GM21526 (cell line): Measurements from ENCODE around the gene SLC2A11.
"Not testable (repeated sequence)": the region's sequence is repeated elsewhere in the genome, so short reads cannot be mapped to it uniquely, and the experiment has no call there.

ENCODE experiments used
- ATAC-seq: cut with Tn5 transposase; IDR thresholded peaks from one replicate; pipeline ENCODE4 v1.9.1; 2021; ENCODE audit warnings: moderate library complexity; ENCODE audit not compliant: unreplicated experiment, low FRiP score

The SLC2A11 gene

DNA sequence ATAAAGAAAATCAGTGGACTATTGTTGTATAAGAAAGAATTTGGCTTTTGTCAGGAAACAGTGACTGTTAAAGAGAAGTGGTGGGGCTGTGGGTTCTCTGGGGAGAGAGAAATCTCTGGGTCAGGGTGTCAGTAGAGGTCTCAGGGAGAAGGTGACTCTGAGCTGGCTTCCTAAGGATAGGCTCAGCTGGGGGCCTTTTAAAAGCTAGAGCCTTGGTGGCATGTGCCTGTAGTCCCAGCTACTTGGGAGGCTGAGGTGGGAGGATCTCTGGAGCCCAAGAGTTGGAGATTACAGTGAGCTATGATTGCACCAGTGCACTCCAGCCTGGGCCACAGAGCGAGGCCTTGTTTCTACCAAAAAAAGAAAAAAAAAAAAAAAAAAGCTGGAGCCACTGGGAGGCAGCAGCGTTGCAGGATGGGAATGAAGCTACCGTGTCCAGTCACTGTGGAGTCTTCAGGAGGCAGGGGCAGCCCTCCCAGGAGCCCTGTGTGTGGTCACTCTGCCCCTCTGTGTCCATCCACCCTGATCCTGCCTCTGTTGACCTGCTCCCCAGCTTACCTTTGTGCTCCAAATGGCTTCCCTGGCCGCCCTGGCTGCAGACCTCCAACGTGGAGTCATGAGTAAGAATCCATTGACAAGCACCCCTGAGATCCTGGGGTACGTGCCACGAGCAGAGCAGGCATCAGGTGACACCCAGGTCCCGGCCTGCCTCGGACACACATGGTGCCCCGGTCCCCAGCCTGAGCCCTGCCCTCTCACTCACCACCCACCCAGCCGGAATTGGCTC lies 31.1 kb downstream of the SLC2A11 start:
- no peak for ATAC-seq

DNA sequence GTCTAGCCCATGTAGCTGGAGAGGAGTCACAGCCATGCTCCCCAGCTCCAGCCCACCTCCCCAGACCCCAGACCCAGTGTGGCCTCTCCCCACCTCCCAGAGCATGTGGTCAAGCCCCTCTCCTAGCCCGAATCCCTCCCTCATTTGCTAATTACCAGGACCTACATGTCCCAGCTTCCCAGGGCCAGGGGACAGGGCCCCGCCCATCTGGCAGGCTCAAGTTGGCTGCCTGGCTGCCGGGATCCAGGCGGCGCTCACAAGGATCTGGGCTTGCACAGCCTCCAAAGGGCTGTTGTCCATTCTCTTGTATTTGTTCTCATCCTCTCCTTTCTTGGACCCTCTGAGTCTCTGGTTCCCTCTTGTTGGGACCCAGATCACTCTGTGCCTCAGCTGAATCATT lies 31.9 kb downstream of the SLC2A11 start:
- ATAC-seq, result no peak

DNA sequence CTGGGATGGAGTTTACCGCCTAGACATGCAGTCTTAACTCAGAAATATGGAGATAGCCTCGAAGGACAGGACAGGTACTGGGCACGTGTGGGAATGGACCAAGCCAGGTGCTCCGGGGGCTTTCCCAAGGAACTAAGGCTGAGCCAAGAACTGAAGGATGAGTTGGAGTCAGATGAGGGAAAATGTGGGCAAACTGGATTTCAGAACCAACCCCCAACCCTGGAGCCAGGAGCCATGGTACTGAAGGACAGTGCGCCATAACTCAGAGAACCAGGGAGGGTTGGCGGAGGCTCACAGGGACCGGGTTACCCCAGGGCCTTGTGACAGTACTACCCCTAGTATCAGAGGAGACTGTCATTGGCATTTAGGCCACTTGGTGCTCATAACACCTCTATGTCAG lies 34.1 kb downstream of the SLC2A11 start:
- ATAC-seq, result no peak

DNA sequence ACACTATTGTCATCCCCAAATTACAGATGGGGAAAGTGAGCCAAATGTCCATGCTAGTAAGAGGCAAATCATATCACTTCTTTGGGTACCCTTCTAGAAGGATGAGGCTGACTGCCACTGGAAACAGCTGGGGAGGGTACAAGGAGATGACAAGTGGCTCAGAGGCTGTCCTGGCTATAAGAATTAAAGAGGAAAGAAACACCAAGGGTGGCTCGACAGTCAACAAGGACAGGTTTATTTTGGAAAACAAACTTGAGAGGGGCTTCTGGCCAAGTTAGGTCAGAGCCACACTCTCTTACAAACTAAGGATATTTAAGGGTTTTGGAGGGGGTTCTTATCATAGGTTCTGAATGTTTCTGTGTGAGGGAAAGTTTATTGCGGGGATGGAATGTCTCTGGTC lies 34.5 kb downstream of the SLC2A11 start:
- ATAC-seq, result no peak

DNA sequence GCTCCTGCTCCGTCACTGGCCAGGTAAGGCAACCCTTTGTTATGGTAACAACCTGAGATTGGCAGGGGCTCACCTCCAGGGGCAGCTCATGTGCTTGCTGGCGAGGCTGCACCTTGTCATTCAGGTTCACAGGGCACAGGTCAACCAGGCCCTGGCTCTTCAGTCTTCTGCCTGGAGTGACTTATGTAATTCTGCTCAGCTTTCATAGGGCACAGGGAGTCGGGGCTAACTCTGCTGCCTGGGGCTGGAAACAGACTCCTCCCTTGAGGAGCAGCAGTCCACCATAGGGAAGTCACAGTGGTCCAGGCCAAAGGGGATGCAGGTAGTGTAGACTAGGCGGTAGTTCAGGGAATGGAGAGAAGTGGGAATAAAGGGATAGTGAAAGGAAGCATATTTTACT lies 35.0 kb downstream of the SLC2A11 start:
- no peak for ATAC-seq

- ATAC-seq, result no peak
These were observed 35.7 kb downstream of the SLC2A11 start for GRCh38 chr22:23893121-23893944.

DNA sequence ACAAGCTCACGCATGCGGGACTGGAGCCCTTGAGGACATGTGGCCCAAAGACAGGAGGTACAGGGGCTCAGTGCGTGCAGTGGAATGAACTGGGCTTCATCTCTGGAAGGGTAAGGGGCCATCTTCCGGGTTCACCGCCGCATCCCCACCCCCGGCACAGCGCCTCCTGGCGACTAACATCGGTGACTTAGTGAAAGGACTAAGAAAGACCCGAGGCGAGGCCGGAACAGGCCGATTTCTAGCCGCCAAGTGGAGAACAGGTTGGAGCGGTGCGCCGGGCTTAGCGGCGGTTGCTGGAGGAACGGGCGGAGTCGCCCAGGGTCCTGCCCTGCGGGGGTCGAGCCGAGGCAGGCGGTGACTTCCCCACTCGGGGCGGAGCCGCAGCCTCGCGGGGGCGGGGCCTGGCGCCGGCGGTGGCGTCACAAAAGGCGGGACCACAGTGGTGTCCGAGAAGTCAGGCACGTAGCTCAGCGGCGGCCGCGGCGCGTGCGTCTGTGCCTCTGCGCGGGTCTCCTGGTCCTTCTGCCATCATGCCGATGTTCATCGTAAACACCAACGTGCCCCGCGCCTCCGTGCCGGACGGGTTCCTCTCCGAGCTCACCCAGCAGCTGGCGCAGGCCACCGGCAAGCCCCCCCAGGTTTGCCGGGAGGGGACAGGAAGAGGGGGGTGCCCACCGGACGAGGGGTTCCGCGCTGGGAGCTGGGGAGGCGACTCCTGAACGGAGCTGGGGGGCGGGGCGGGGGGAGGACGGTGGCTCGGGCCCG lies 36.5 kb downstream of the SLC2A11 start, which contains the start of gene MIF:
Gene MIF, plus strand, starts transcription at position 439 of the 765 bp plus-strand sequence. Its CDS starts 92 bp downstream, at position 531.
- ATAC-seq, result peak; percentile 65

- ATAC-seq, result peak; percentile 17
These were observed 37.3 kb downstream of the SLC2A11 start for GRCh38 chr22:23894710-23895598.

- no peak for ATAC-seq
These were observed 38.0 kb downstream of the SLC2A11 start for GRCh38 chr22:23895599-23896144.

- no peak for ATAC-seq
These were observed 38.5 kb downstream of the SLC2A11 start for GRCh38 chr22:23896166-23896522.

GRCh38 chr22:23896523-23897186 lies 39.0 kb downstream of the SLC2A11 start:
- no peak for ATAC-seq

GRCh38 chr22:23897320-23897719 lies 39.6 kb downstream of the SLC2A11 start:
- no peak for ATAC-seq

DNA sequence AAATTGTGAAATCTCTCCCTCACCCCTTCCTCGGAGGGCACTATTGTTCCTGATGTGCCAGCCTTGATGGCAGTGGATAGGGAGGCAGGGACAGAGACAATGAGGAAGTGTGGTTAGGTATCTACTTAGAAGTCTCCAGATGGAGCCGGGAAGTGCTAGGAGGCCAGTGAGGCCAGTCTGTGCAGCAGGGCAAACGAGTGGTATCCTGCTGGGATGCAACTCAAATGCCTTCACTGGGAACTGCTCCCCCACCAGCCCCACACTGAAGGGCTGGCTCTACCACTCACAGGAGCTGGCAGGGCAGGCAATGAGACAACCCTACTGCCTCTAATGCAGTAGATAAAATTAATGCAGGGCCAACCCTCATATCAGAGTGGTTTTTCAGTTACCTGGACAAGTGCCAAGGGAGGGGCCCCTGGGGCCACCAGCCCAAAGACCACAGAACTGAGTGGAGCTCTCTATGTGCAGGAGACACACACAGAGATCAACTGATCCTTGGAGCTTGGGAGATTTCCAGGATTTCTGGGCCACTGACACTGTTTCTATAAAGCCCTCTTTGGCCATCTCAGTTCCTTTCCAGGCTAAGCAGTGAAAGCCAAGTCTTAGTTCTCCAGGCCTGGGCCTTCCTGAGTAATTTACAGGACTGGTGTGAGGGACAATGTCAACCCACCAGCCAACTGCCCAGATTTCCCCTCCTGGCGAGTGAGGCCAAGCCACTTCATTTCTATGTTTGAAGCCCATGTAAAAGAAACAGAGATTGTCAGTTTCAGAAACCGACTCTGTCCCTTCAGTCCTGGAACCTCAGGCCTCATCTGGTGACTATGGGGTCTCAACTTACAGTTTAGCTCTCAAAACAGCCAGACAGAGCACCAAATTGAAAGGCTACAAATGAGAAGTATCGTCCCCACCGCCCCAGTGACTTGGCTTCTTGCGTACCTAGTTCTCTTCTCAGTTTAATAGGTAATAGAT lies 40.6 kb downstream of the SLC2A11 start:
- ATAC-seq, result no peak

- ATAC-seq, result no peak
These were observed 41.5 kb downstream of the SLC2A11 start for GRCh38 chr22:23899042-23899745.

DNA sequence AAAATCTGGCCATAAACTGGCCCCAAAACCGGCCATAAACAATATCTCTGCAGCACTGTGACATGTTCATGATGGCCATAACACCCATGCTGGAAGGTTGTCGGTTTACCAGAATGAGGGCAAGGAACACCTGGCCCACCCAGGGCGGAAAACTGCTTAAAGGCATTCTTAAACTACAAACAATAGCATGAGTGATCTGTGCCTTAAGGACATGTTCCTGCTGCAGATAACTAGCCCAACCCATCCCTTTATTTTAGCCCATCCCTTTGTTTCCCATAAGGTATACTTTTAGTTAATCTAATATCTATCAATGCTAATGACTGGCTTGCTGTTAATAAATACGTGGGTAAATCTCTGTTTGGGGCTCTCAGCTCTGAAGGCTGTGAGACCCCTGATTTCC lies 42.6 kb downstream of the SLC2A11 start:
- ATAC-seq, result not testable (repeated sequence)

DNA sequence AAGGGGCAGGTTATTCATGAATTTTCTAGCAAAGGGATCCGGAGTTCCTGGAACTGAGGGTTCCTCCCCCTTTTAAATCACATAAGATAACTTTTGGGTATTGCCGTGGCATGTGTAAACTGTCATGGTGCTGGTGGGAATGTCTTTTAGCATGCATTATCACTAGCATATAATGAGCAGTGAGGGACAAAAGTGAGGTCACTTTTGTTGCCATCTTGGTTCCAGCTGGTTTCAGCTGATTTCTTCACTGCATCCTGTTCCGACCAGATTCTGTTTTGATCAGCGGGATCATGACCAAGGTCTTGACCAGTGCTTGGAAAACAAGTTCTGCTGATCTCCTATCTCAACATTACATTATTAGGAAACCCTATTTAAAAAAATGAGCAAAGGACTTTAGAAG lies 43.9 kb downstream of the SLC2A11 start:
- no peak for ATAC-seq

DNA sequence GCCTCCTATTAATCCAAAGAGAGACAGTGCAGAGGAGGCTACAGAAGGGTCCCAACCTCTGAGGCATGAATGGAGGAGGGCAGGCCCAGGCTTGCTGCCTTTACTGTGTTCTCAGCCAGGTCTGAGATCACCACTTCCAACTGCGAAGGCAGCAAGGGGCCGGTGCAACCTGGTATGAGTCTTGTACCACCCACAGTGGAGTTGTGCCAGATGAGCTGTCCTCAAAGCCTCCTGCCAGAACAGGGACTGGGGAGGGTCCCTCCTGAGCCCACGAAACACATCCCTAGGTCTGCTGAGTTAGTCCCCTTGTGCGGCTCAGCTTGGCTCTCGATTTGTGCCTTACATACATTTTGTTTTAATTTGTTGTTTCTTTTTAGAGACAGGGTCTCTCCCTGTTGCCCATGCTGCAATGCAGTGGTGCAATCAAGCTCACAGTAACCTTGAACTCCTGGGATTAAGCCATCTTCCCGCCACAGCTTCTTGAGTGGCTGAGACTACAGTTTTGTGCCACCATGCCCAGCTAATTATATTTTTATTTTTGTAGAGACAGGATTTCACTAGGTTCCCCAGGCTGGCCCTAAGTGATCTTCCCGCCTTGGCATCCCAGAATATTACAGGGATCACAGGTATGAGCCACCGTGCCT lies 45.8 kb downstream of the SLC2A11 start:
- ATAC-seq, result no peak
